Neutrophil (primary cell): ENCODE data around the gene DRC7.

Experiments used
- H3K27ac ChIP-seq: fragments of 200-600 bp; sonication (generic); 2 replicates; pipeline ENCODE4 v1.5.1; 2016; ENCODE audit warnings: mild to moderate bottlenecking, moderate library complexity
- H3K27me3 ChIP-seq: fragments of 200-600 bp; sonication (generic); 2 replicates; pipeline ENCODE4 v1.6.0; 2016; ENCODE audit warnings: mild to moderate bottlenecking
- H3K36me3 ChIP-seq: fragments of 200-600 bp; sonication (generic); 2 replicates; pipeline ENCODE4 v1.5.1; 2017
- H3K4me1 ChIP-seq, 2 experiments: fragments of 200-600 bp in 1 of 2; sonication (generic) in 1 of 2; 1 replicate in 1 of 2; 2 replicates in 1 of 2; pipeline versions ENCODE4 v1.5.1 to v1.6.1; 2013 to 2016; ENCODE audit warnings: low read depth in 1 of 2, low read length in 1 of 2, mild to moderate bottlenecking in 1 of 2, moderate library complexity in 1 of 2; ENCODE audit not compliant: control insufficient read depth in 1 of 2, insufficient read depth in 1 of 2
- H3K4me3 ChIP-seq, 2 experiments: fragments of 200-600 bp in 1 of 2; sonication (generic) in 1 of 2; 1 replicate in 1 of 2; 2 replicates in 1 of 2; pipeline ENCODE4 v1.5.1; 2013 to 2016; ENCODE audit warnings: low read depth in 1 of 2, low read length in 1 of 2, mild to moderate bottlenecking in 1 of 2, moderate library complexity in 1 of 2
- H3K9me3 ChIP-seq: fragments of 200-600 bp; sonication (generic); 2 replicates; pipeline ENCODE4 v1.5.1; 2016
- CTCF ChIP-seq: fragments of 200-600 bp; sonication (generic); IDR thresholded peaks from 2 replicates; pipeline ENCODE4 v1.5.1; 2016; ENCODE audit warnings: antibody characterized with exemption

DRC7 gene

GRCh38 chr16:57764341-57765159 lies 69.9 kb downstream of the DRC7 start:
- Histone ChIP-seq H3K9me3 (no peaks in the 10 kb centered on the region), H3K27ac (no peak overlapping the region), H3K27me3 (no peaks in the 10 kb centered on the region), H3K4me1 (no peaks in the 10 kb centered on the region), H3K4me3 (no peak overlapping the region), H3K36me3 (peaks cover 3% of the 10 kb centered on the region)
- TF ChIP-seq CTCF, result no peak

- Histone ChIP-seq H3K4me1 (no peaks in the 10 kb centered on the region), H3K36me3 (no peaks in the 10 kb centered on the region), H3K9me3 (no peaks in the 10 kb centered on the region), H3K4me3 (no peak overlapping the region), H3K27me3 (no peaks in the 10 kb centered on the region), H3K27ac (no peak overlapping the region)
- no peak for TF ChIP-seq CTCF
Observed at GRCh38 chr16:57765160-57765728, 70.6 kb downstream of the DRC7 start.

- H3K27ac ChIP-seq, result no peak overlapping the region
- H3K4me3 ChIP-seq, result no peak overlapping the region
- TF ChIP-seq CTCF, result no peak
- no peaks in the 10 kb centered on the region for H3K27me3 ChIP-seq
- H3K4me1 ChIP-seq, result no peaks in the 10 kb centered on the region
- H3K9me3 ChIP-seq, result no peaks in the 10 kb centered on the region
- no peaks in the 10 kb centered on the region for H3K36me3 ChIP-seq
Observed at GRCh38 chr16:57766714-57767348, 72.2 kb downstream of the DRC7 start.

- H3K9me3 ChIP-seq, result no peaks in the 10 kb centered on the region
- H3K4me1 ChIP-seq, result no peaks in the 10 kb centered on the region
- H3K27me3 ChIP-seq, result no peaks in the 10 kb centered on the region
- H3K36me3 ChIP-seq, result no peaks in the 10 kb centered on the region
- no peak for TF ChIP-seq CTCF
- no peak overlapping the region for H3K4me3 ChIP-seq
- H3K27ac ChIP-seq, result no peak overlapping the region
Observed at GRCh38 chr16:57769541-57770145, 75.0 kb downstream of the DRC7 start.

- Histone ChIP-seq H3K4me3 (no peak overlapping the region), H3K4me1 (no peaks in the 10 kb centered on the region), H3K9me3 (no peaks in the 10 kb centered on the region), H3K27ac (no peak overlapping the region), H3K36me3 (no peaks in the 10 kb centered on the region), H3K27me3 (no peaks in the 10 kb centered on the region)
- TF ChIP-seq CTCF, result no peak
Observed at GRCh38 chr16:57770361-57770760, 75.8 kb downstream of the DRC7 start.
